Measurements from ENCODE around the gene NOL7.
A peak's percentile ranks its signal among the peaks of the same experiment; 100 is the strongest.

Gene NOL7

GRCh38 chr6:13655700-13656099 lies 40.6 kb downstream of the NOL7 start:
- no peak for DNase-seq

- DNase-seq = no peak
These were observed 45.1 kb downstream of the NOL7 start for GRCh38 chr6:13660273-13660672.

- DNase-seq = no peak
These were observed 45.8 kb downstream of the NOL7 start for GRCh38 chr6:13660893-13661292.

GRCh38 chr6:13661647-13662046 lies 46.5 kb downstream of the NOL7 start:
- DNase-seq = no peak

- DNase-seq = no peak
These were observed 47.7 kb downstream of the NOL7 start for GRCh38 chr6:13662651-13663334.

GRCh38 chr6:13663986-13664385 lies 48.9 kb downstream of the NOL7 start:
- DNase-seq = no peak

- DNase-seq = no peak
These were observed 49.7 kb downstream of the NOL7 start for GRCh38 chr6:13664703-13665352.

- peak in 1 of 5 experiments; percentile 38 for DNase-seq
These were observed 51.3 kb downstream of the NOL7 start for GRCh38 chr6:13666194-13667105.

- no peak for DNase-seq
These were observed 52.5 kb downstream of the NOL7 start for GRCh38 chr6:13667655-13668054.

GRCh38 chr6:13668291-13668928 lies 53.3 kb downstream of the NOL7 start:
- DNase-seq = peak in 1 of 5 experiments; percentile 50

GRCh38 chr6:13669476-13669875 lies 54.3 kb downstream of the NOL7 start:
- no peak for DNase-seq
